HCT116 (cell line): Measurements from ENCODE around the gene ACBD6. TPM values are rescaled to one million over a fixed set of nuclear protein-coding genes. Genes with fewer than 3 reads are reported as not detected.

Experiments
- ATAC-seq: fragments of 200-7000 bp; cut with Tn5 transposase; 2 replicates; pipeline ENCODE4 v1.9.1; 2020; ENCODE audit warnings: mild to moderate bottlenecking, moderate library complexity
- BruUV-seq: library from RNA; stranded (reverse); fragments of 400-500 nt; replicated peaks from 2 replicates; lab custom pipeline; 2021; lab: Mats Ljungman, UMichigan
- CTCF ChIA-PET: fragments of 300-600 bp; sonication (Branson Sonifier 250); formaldehyde crosslinking; loops from one replicate; lab custom pipeline; 2021; ENCODE audit warnings: antibody characterized with exemption; lab: Charles Lee
- POLR2A ChIA-PET: fragments of 300-600, 350-600 bp; sonication (Branson Sonifier 250); formaldehyde crosslinking; loops from one replicate; lab custom pipeline; 2021; ENCODE audit warnings: antibody characterized with exemption; lab: Charles Lee
- RAD21 ChIA-PET, 2 experiments: fragments of 300-600 bp; sonication (Branson Sonifier 250); formaldehyde crosslinking; loops; one replicate each; lab custom pipeline; 2023; ENCODE audit warnings: low total read pairs in 2 of 2; ENCODE audit not compliant: uncharacterized antibody in 2 of 2, unreplicated experiment in 2 of 2, low non-redundant PET in 1 of 2; lab: Charles Lee
- DNase-seq: peaks from one replicate; pipeline ENCODE4 v3.0.0-alpha.2; 2010; ENCODE audit warnings: low read depth, low spot score
- H2AFZ ChIP-seq: fragments of 200-600 bp; shearing (Covaris generic), sonication (generic); 2 replicates; pipeline ENCODE4 v1.6.1; 2017; ENCODE audit warnings: low read depth, mixed run types, mixed read lengths, antibody characterized with exemption, low read length; ENCODE audit not compliant: poor library complexity, severe bottlenecking
- H3K27ac ChIP-seq: 2 replicates; pipeline ENCODE4 v1.5.1; 2012; ENCODE audit warnings: low read depth, low read length
- H3K27me3 ChIP-seq: fragments of 200-600 bp; sonication (generic); 2 replicates; pipeline ENCODE4 v1.6.1; 2016; ENCODE audit warnings: mixed run types, low read length, mixed read lengths; ENCODE audit not compliant: insufficient read depth
- H3K36me3 ChIP-seq, 2 experiments: fragments of 200-500 bp in 1 of 2; fragments of 200-600 bp in 1 of 2; sonication (Bioruptor generic) in 1 of 2; sonication (generic) in 1 of 2; 2 replicates each; pipeline versions ENCODE4 v1.5.1 to v1.6.1; 2014 to 2016; ENCODE audit warnings: low read length in 2 of 2, inconsistent platforms in 1 of 2, mixed read lengths in 1 of 2, mixed run types in 1 of 2; ENCODE audit not compliant: insufficient read depth in 2 of 2, control insufficient read depth in 1 of 2
- H3K4me1 ChIP-seq, 2 experiments: fragments of 200-600 bp in 1 of 2; sonication (generic) in 1 of 2; 2 replicates each; pipeline versions ENCODE4 v1.5.1 to v1.6.1; 2012 to 2017; ENCODE audit warnings: low read length in 2 of 2, inconsistent platforms in 1 of 2, mild to moderate bottlenecking in 1 of 2, mixed read lengths in 1 of 2, mixed run types in 1 of 2, moderate library complexity in 1 of 2; ENCODE audit not compliant: insufficient read depth in 2 of 2, control insufficient read depth in 1 of 2
- H3K4me2 ChIP-seq: fragments of 200-600 bp; sonication (generic); 2 replicates; pipeline ENCODE4 v1.6.1; 2017; ENCODE audit warnings: mixed run types, low read length, mixed read lengths
- H3K4me3 ChIP-seq, 2 experiments: fragments of 200-600 bp in 1 of 2; sonication (generic) in 1 of 2; replicated peaks in 1 of 2; 2 replicates each; pipeline ENCODE4 v1.5.1; 2011 to 2016; ENCODE audit warnings: low read length in 2 of 2, control low read depth in 1 of 2, low read depth in 1 of 2, mild to moderate bottlenecking in 1 of 2, mixed read lengths in 1 of 2, mixed run types in 1 of 2
- H3K79me2 ChIP-seq: fragments of 200-600 bp; sonication (generic); 2 replicates; pipeline ENCODE4 v1.6.1; 2017; ENCODE audit warnings: mild to moderate bottlenecking, mixed run types, low read length, moderate library complexity, mixed read lengths; ENCODE audit not compliant: insufficient read depth
- H3K9ac ChIP-seq: fragments of 200-600 bp; sonication (generic); 2 replicates; pipeline ENCODE4 v1.6.1; 2016; ENCODE audit warnings: low read length, mixed read lengths
- H3K9me2 ChIP-seq: fragments of 200-600 bp; sonication (generic), shearing (Covaris generic); 2 replicates; pipeline ENCODE4 v1.6.1; 2017; ENCODE audit warnings: mixed run types, mild to moderate bottlenecking, moderate library complexity; ENCODE audit not compliant: insufficient read depth
- H3K9me3 ChIP-seq, 2 experiments: fragments of 200-500 bp in 1 of 2; fragments of 200-600 bp in 1 of 2; sonication (Bioruptor generic) in 1 of 2; sonication (generic) in 1 of 2; 2 replicates each; pipeline ENCODE4 v1.6.1; 2014 to 2017; ENCODE audit warnings: low read length in 2 of 2, mixed read lengths in 2 of 2, inconsistent platforms in 1 of 2, low read depth in 1 of 2, mild to moderate bottlenecking in 1 of 2, mixed run types in 1 of 2, moderate library complexity in 1 of 2; ENCODE audit not compliant: control insufficient read depth in 1 of 2, insufficient read depth in 1 of 2
- H4K20me1 ChIP-seq: fragments of 200-600 bp; sonication (generic), shearing (Covaris generic); 2 replicates; pipeline ENCODE4 v1.6.1; 2017; ENCODE audit warnings: mixed run types, mild to moderate bottlenecking, moderate library complexity; ENCODE audit not compliant: insufficient read depth
- ATF3 ChIP-seq: IDR thresholded peaks from 2 replicates; pipeline ENCODE4 v1.6.1; 2012
- CTCF ChIP-seq, 3 experiments: fragments of 200-600 bp in 1 of 3; sonication (generic) in 1 of 3; IDR thresholded peaks in 2 of 3; conservative IDR thresholded peaks in 1 of 3; 2 replicates each; pipeline ENCODE4 v1.5.1; 2012 to 2017; ENCODE audit warnings: low read depth in 2 of 3, low read length in 2 of 3, antibody characterized with exemption in 1 of 3, borderline replicate concordance in 1 of 3, control low read depth in 1 of 3, mild to moderate bottlenecking in 1 of 3, mixed read lengths in 1 of 3, mixed run types in 1 of 3, moderate library complexity in 1 of 3; ENCODE audit not compliant: insufficient read depth in 1 of 3
- POLR2A ChIP-seq: IDR thresholded peaks from 2 replicates; pipeline ENCODE4 v1.7.0; 2011; ENCODE audit warnings: borderline replicate concordance; ENCODE audit not compliant: insufficient read depth, insufficient read length; ENCODE audit errors: extremely low read depth
- REST ChIP-seq: IDR thresholded peaks from 2 replicates; pipeline ENCODE4 v1.6.1; 2012; ENCODE audit warnings: low read depth
- SIN3A ChIP-seq: IDR thresholded peaks from 2 replicates; pipeline ENCODE4 v1.6.1; 2012; ENCODE audit warnings: low read depth
- SP1 ChIP-seq: IDR thresholded peaks from 2 replicates; pipeline ENCODE4 v1.6.1; 2012; ENCODE audit warnings: low read depth
- SRF ChIP-seq: IDR thresholded peaks from 2 replicates; pipeline ENCODE4 v1.6.1; 2012; ENCODE audit warnings: low read depth
- YY1 ChIP-seq: IDR thresholded peaks from 2 replicates; pipeline ENCODE4 v1.6.1; 2011; ENCODE audit warnings: low read length, low read depth, moderate library complexity, mild to moderate bottlenecking; ENCODE audit not compliant: insufficient replicate concordance; ENCODE audit errors: extremely low read depth
- ZFX ChIP-seq: fragments of 450-650 bp; IDR thresholded peaks from 2 replicates; pipeline ENCODE4 v1.6.1; 2017
- intact Hi-C: fragments of 100-400 bp; cut with micrococcal nuclease; formaldehyde crosslinking; loops from 2 replicates; pipeline ENCODE4 v1.10.0; 2022
- total RNA-seq: library from RNA; stranded (reverse); gene quantifications from one replicate; pipeline ENCODE4 v1.2.1, GENCODE V29; 2021; ENCODE audit not compliant: unreplicated experiment

The ACBD6 gene
- total RNA-seq, 1 experiment from 2014 or later: 43.2 TPM

GRCh38 chr1:180397175-180397574 is 105.2 kb downstream of the ACBD6 start:
- Histone ChIP-seq H4K20me1 (0 out of 2 replicates have a peak, but pooled peaks cover 9% of the 10 kb centered on the region), H3K4me3 (no peak overlapping the region), H3K9me3 (no peaks in the 10 kb centered on the region), H3K27ac (no peak overlapping the region), H2AFZ (no peak overlapping the region), H3K36me3 (no peaks in the 10 kb centered on the region), H3K79me2 (peaks cover 28% of the 10 kb centered on the region), H3K4me2 (no peak overlapping the region), H3K27me3 (no peaks in the 10 kb centered on the region), H3K9me2 (no peaks in the 10 kb centered on the region), H3K4me1 (no peaks in the 10 kb centered on the region), H3K9ac (no peak overlapping the region)
- BruUV-seq: no TSS peak
- ChIA-PET CTCF (no interaction called here), POLR2A (no interaction called here), RAD21 (no interaction called here)
- ATAC-seq: no peak
- TF ChIP-seq SIN3A (no peak), CTCF (IDR thresholded peaks at IDR 0.05 in 2 of 3, conservative IDR thresholded peaks at IDR 0.05 in 1 of 3; ENCODE audit: borderline replicate concordance in 1 of 3, insufficient read depth in 1 of 3, low read depth in 2 of 3, low read length in 2 of 3) (no peak), YY1 (no peak), SP1 (no peak), POLR2A (no peak), REST (no peak), ATF3 (no peak), ZFX (no peak), SRF (no peak)
- no peak for DNase-seq
- intact Hi-C loops: no loop called here
